Bronchial epithelial cell (primary cell): ENCODE data around the gene OPCML. TPM values are rescaled to one million over a fixed set of nuclear protein-coding genes. Genes with fewer than 3 reads are reported as not detected.

Experiments used
- DNase-seq: peaks from one replicate; pipeline ENCODE4 v3.0.0-alpha.2; 2010; ENCODE audit warnings: low read depth
- FAIRE-seq: peaks from 2 replicates; lab custom pipeline; 2011; peaks lifted over from hg19 to GRCh38; lab: Jason Lieb, UNC
- H3K27me3 ChIP-seq: 2 replicates; pipeline ENCODE4 v1.5.1; 2011; ENCODE audit warnings: low read length; ENCODE audit not compliant: control insufficient read depth, insufficient read depth
- H3K36me3 ChIP-seq: 2 replicates; pipeline ENCODE4 v1.5.1; 2011; ENCODE audit warnings: low read length; ENCODE audit not compliant: control insufficient read depth, insufficient read depth
- H3K4me3 ChIP-seq: 2 replicates; pipeline ENCODE4 v1.5.1; 2011; ENCODE audit warnings: mild to moderate bottlenecking, low read depth, low read length, control low read depth
- CTCF ChIP-seq: IDR thresholded peaks from 2 replicates; pipeline ENCODE4 v1.5.1; 2011; ENCODE audit warnings: mild to moderate bottlenecking, moderate library complexity, low read length, control low read depth, inconsistent platforms; ENCODE audit not compliant: insufficient read depth, severe bottlenecking
- total RNA-seq: library from RNA; depleted of rRNA; stranded (reverse); fragments of >200 nt; gene quantifications from 2 replicates; pipeline ENCODE4 v1.2.1, GENCODE V29; 2014

The OPCML gene
- total RNA-seq, 1 donor from 2014 or later: not detected

DNA sequence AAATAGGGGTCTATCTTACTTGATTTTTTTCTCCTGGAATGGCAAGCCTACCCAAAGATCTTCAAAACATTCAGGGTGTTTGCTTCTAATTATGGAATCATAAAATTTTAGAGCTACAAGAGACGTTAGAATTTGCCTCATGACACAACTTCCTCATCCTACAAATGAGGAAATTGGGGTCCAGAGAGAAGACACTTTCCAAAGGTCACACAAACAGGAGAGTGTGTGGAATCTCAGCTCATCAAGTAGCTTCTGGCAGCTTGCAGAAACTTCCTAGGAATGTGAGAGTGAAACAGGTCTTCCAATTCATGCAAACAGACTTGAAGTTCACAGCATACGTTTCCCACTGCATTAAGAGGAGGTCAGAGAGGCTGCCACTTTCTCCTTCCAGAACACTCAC lies 976.0 kb downstream of the OPCML start:
- Histone ChIP-seq H3K27me3 (no peaks in the 10 kb centered on the region), H3K4me3 (no peak overlapping the region), H3K36me3 (no peaks in the 10 kb centered on the region)
- DNase-seq: no peak
- TF ChIP-seq CTCF: no peak
- FAIRE-seq: no peak

GRCh38 chr11:132555617-132556016 lies 976.7 kb downstream of the OPCML start:
- DNase-seq: no peak
- no peak for TF ChIP-seq CTCF
- H3K27me3 ChIP-seq: no peaks in the 10 kb centered on the region
- H3K4me3 ChIP-seq: no peak overlapping the region
- no peak for FAIRE-seq
- no peaks in the 10 kb centered on the region for H3K36me3 ChIP-seq

DNA sequence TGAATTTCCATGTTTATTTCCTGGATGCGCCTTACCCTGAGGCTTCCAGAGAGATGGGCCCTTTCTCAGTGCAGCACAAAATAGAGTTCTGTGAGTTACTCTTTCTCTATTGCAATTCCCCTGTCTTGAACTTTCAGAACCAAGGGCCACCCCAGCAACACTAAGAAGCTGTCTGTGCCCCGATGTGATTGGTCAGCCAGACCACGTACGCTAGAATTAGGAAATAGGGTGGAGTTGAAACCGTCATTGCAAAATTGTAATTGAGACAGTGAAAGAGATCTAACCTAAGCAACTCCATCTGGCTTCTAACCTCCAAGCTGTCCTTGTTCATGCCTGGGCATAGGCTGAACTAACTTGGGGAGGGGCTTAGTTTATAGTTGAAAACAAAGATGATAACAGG lies 981.3 kb downstream of the OPCML start:
- Histone ChIP-seq H3K36me3 (no peaks in the 10 kb centered on the region), H3K4me3 (no peak overlapping the region), H3K27me3 (no peaks in the 10 kb centered on the region)
- DNase-seq: no peak
- peak; percentile 36 for FAIRE-seq
- no peak for TF ChIP-seq CTCF

DNA sequence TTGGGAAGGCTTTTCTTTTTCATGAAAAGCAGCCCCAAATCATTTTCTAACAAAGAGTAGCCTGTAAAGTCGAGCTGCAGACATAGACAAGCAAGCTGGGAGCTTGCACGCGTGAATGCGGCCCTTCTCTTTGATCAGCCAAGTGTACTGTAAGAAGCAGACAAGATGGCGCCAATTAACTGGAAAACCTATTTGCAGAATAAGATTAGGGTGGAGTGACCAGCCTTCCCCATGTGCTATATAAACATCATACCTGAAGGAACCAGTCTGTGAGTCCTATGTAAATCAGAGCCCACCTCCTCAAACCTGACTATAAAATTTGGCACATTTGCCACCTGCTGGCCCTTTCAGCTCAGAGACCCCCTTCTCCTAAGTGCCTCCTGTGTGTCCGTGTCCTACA lies 982.7 kb downstream of the OPCML start:
- FAIRE-seq (no peak), DNase-seq (no peak)
- no peak for TF ChIP-seq CTCF
- no peak overlapping the region for H3K4me3 ChIP-seq
- H3K27me3 ChIP-seq: no peaks in the 10 kb centered on the region
- H3K36me3 ChIP-seq: no peaks in the 10 kb centered on the region

DNA sequence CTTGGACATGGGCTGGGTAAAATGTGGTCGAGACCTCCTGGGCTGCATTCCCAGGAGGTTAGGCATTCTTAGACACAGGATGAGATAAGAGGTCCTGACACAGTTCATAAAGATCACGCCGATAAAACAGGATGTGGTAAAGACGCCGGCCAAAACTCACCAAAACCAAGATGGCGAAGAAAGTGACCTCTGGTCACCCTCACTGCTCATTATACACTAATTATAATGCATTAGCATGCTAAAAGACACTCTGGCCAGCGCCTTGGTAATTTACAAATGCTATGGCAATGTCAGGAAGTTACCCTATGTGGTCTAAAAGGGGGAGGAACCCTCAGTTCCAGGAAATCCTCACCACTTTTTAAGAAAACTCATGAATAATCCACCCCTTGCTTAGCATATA lies 983.3 kb downstream of the OPCML start:
- Histone ChIP-seq H3K36me3 (no peaks in the 10 kb centered on the region), H3K4me3 (no peak overlapping the region), H3K27me3 (no peaks in the 10 kb centered on the region)
- no peak for TF ChIP-seq CTCF
- DNase-seq (no peak), FAIRE-seq (no peak)

DNA sequence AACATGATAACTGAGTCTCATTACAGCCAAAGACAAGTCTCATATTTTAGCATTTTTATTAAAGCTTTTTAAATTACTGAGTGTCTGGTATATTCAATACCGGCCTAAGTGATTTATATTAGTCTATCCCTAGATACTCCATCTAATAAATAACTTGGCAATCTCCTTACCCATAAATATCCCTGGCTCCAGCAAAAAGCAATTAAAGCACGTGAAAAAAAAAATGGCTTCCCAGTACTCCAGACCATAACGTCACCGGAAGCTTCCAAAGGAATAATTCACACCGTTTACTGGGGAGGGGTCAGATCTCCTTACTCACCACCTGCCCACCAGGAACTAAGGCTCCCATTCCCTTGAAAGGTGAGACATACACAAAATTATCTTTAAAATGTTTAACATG lies 988.3 kb downstream of the OPCML start:
- Histone ChIP-seq H3K36me3 (no peaks in the 10 kb centered on the region), H3K4me3 (no peak overlapping the region), H3K27me3 (no peaks in the 10 kb centered on the region)
- DNase-seq (no peak), FAIRE-seq (no peak)
- no peak for TF ChIP-seq CTCF
